GM15510 (cell line): Measurements from ENCODE around the gene AUTS2.

Source experiments
- POLR2A ChIP-seq: IDR thresholded peaks from 3 replicates; pipeline ENCODE4 v1.6.1; 2011; ENCODE audit warnings: borderline replicate concordance; ENCODE audit not compliant: insufficient read length; ENCODE audit errors: extremely low read depth

Gene AUTS2

DNA sequence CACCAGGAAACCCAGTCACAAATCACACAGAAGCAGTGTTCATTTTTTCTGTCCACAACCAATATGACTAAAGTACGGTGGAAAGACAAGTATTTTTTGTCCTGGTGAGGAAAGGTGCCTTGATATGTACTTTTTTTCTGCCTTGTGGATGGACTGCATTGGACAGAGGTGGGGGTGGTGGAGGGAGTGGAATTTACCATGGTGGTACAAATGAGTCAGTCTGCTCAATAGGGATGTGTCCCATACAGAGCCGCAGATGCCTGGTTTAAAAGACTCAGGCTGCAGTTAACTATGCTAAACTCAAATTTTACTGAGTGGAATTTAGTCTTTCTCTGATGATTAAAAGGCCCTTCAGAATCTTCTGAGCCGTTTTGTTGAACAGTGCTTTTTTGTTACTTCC is 859.2 kb downstream of the AUTS2 start:
- TF ChIP-seq POLR2A = no peak

DNA sequence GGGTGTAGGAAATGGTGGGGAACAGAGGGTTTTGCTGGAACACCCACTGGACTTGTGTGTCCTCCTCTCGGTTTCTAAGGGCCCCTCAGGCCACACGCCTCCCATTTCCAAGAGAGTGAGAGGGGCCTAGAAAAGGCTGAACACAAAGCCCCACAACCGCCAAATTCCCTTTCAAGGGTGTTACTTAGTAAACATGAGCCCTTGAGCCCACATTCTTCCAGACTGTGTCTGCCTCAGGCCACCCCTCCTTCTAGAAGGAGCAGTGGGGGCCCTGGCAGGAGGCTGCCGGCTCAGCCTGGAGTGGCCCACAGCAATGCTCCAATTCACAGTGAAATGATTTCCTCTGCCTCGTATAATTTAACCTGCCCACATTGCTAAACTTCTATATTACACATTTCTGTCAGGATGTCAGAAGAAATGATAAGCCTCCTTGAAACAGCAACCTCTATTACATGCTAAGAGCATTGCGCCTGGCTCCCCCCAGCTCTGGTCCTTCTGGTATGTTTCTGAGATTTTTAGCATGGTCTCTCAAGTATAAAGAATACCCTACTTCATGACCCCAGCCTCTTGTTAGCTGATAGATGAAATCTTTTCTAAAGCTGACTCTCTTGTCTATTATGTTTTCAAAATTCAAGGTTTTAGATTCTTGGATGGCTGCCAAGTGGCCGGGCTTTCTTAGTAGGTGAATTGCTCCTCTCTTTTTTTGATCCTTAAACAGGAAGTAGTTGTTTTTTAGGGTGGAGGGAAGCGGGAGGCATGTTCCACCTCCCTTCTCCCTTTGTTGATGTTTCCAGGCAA is 859.8 kb downstream of the AUTS2 start:
- TF ChIP-seq POLR2A = no peak

DNA sequence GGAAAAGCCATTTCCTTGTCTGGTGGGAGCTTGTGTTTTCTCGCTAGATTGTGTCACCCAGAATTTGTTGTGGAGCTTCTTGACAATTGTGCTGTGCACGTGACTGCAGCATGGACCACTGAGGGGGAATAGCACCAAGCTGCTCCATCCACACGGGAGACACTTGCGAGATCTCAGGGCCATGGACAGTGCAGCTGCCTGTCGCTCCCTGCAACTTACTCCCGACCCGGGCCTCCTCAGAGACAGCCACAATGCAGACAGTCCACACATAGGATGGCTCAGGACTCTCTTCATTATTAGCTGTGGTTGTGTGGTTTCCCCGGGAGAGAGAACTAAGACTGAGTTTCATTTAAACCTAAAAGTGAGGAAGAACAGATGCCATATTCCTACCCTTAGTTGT is 860.5 kb downstream of the AUTS2 start:
- no peak for TF ChIP-seq POLR2A

DNA sequence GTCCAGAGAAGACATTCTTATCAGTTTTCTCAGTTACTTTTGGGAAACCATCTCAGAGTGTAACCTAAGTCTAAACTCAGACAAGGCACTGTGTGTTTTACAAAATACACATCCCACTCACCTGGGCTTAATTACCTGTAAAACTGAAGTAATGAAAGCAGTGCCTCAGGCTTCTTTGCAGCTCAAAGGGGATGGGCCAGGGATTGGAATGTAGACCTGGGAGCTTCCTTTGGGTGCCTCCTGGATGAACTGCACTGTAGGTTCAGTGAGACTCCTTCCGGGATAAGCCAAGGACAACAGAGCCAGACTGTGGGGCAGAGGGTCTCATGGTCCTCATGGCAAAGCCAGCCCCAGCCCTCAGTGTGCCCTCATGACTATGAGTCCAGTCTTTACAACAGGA is 861.3 kb downstream of the AUTS2 start:
- TF ChIP-seq POLR2A = no peak

DNA sequence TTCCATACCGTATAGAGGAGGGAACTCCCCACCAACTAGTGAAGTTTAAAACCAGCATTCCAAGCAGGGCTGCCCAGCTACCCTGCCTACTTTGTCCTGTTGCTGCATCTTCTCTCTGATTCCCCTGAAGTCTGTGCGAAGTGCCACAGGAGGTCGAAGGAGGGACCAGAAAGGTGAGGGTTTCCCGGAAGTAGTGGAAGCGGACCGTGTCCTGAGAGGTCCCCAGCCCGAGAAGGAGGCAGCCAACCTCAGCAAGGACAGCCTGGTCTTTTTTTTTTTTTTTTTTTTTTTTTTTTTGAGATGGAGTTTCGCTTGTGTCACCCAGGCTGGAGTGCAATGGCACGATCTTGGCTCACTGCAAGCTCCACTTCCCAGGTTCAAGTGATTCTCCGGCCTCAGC is 861.8 kb downstream of the AUTS2 start:
- TF ChIP-seq POLR2A = no peak

DNA sequence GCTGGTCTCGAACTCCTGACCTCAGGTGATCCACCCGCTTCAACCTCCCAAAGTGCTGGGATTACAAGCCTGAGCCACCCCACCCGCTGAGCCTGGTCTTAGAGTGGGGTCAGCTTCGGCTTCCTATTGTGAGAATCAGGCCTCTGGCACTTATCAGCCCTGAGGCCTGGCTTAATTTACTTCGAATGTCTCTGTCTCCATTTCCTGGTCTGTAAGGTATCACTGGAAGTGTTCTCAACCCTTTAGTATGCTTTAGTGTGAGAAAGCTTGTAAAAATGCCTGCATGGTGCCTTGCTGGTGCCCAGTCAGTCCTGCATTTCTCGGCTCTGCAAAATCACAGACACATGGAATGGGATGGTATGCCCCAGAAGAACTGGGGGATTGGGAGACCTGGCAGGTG is 862.3 kb downstream of the AUTS2 start:
- TF ChIP-seq POLR2A = no peak

DNA sequence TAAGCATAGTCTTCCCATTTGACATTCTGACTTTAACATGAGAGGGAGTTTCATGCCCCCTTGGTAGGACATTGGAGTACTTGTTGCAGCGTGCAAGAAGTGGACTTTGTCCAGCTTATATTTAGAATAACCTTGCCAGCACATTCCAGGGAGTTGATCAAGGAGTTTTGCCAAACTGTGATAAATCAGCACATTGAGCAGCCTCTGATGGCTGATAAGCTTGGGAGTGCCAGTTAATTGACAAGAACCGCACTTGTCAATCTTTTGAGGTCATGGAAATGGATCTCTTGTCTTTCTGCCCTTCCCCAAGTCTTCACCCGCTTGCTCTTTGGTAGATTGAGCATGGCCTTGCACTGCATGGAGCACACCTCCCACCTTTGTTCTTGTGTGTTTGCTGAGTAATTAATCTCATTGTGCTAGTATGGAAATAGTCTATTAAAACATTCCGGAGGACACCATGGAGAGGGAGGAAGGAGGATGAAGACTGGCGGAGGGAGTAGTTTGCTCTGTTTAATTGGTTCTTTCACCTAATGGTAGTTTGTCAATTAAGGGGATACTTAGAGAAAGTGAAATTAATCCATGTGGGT is 865.2 kb downstream of the AUTS2 start:
- no peak for TF ChIP-seq POLR2A

DNA sequence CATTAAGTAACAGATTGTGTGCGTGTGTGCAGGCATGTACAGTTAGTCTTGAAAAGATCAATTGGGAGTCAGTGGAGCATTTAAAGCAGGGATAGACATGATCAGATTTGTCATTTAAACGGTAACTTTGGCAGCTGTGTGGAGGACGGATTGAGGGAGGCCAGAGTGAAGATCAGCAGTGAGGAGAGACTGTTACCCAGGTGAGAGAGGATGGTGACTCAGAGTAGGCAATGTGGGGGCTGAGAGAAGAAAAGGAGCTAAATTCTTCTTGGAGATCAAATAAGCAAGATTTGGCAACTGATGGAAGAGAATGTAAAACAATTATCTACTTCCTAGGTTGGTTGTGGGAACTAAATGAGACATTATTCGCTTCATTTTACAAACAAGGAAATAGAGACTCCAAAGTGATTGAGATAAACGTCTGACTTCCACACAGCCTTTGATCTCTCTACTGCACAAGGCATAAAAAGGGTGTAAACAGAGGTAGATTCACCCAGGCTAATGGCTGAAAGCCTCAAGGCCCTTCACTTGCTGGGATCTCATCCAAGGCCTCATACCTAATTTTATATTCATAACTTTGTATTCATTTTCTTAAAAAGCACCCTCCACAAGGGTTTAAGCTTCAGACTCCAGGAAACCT is 868.6 kb downstream of the AUTS2 start:
- no peak for TF ChIP-seq POLR2A

DNA sequence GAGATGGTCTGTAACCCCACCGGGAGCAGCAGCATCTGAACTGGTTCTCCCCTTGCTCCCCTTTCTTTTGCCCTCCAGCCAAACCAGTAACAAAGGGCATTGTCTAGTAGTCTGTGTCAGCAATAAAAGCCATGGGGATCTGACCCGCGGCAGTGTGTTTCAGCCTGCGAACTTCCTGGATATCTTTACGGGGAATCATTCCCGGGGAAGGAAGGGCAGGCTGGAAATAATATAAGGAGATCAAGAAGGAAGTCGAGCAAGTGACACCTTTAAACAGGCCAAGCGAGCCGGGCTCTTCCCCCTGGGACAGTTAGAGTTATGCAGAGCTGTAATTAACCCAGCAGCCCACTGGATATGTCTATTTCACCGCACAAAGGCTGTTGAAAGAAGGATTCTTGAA is 872.5 kb downstream of the AUTS2 start:
- no peak for TF ChIP-seq POLR2A

DNA sequence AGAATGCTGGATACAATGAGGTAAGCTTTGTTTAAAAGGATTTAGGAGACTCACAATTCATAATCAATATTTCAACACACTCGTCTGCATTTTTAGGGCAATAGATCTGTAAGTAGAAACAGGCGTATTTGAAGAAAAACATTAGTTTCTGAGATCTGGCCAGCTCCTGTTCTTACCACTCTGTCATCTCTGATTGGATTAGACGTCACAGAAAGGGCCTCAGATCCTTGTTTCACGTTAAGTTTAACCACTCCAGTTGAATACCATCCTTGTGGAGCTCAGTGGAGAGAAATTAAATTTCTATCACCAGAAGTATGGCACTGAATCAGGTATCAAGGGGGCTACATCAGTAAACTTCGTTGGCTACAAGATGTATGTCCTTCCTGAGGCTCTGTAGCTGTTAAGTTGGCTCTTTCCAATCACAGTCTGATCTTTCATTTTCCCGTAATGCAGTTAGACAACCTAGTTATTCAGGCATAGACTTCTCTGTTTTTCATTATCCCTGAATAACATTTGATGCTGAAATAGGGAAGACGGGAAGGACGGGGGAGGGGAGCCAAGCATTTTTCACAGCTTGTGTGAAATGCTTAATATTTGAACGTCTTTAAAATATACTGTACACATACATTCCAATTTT is 874.4 kb downstream of the AUTS2 start:
- no peak for TF ChIP-seq POLR2A

DNA sequence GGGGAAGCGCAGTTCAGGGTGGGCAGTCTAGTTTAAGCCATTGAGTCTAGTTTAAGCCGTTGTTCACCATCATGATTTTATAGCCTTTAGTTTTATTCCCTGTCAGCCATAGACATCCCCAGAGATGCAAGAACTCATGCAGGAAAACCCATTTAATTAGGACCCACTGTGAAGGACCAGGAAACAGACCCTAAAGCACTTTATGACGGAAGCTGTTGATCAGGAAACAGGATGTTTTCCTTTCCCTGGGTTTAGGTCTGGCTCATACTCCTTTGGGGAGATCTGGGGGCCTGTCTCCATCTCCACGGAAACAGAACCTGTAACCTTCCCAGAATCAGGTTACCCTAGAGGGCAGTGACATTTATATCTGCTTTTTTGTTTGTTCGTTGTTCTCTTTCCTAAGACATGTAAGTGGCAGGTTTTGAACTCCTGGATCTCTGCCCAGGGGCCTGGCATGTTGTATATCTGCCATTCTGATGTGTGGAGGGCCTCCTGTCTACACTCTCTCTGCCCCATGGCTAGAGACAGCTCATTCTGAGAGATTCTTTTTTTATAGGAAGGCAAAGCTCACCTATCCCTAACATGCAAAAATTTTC is 876.5 kb downstream of the AUTS2 start:
- TF ChIP-seq POLR2A = no peak

DNA sequence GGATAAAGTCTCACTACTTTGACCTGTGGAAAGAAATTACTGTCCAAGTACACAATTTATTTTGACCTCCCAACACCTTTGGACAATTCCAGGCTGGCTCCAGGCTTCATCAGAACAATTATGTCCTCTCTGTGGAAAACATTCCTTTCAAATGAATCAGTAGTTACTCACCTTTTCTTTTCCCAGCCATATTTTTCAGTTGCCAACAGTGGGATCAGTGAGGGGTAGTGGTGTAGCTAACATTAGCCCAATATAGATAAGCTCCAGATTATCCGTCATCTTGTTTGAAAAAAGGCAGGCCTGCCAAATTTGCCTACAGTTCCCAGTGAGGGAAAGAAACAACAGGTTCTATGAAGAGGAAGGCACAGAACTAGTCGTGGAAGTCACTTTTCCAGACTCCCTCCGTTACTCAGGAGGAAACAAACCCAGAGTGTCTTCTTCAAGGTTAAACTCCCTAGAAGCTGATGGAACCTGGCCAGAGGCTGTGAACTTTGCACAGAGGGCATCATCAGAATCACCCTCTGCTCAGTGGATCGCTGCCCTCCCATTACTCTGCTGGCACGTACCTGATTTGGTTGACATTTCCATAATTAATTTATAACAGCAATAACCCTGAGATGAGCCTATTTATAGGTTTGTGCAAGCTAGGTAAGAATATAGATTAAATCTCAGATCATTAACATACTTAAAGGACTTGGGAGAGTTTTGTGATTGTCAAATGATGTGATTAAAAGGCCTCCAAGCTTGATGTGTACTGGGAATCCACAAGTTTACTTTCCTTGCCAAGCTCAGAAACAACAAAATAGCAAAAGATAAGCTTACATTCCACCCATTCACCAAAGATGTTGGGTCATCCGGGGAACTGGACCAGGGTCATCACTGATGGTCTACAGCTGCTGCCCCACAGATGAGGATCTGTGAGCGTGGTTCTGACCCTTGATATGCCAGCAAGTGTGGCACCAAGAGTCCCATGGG is 879.0 kb downstream of the AUTS2 start:
- TF ChIP-seq POLR2A = no peak

DNA sequence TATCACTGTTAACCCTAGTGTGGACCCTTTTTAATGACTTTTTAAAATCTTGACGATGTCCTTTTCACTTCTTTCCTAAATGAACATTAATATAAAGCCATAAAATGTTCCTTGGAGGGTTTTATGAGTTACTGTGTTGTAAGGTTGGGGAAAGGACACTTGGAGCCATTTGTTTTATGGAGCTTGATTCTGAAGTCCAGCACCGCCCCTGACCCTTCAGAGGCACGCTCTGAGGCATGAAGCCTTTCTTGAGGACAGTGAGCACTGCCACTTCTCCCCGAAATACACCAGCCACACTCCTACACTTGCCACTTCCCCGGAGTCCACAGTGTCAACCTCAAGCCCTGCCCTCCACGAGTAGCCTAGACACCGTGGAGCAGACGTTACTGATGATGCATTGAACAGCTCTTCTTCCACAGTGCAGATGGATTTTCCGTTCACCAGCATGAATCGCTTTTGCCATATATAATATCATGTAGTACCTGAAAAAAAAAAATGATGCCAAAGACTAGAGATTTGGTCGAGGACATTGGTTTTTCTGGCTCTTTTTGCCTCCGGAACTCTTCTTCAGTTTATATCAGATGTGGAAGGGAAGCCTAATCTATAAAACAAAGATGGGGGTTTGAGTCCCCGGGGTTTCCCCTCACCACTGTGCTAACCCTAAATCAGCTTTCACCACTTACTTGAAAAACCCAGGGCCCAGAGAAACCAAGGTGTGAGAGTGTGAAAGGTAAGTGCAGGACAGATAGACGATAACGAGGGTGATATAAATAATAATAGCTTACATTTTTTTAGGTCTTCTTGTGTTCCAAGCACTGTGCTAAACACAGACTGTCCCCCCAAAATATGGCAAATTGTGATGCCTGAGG is 881.1 kb downstream of the AUTS2 start:
- TF ChIP-seq POLR2A = no peak
